SK-N-SH (cell line): Measurements from ENCODE around the gene CFAP74. TPM values are rescaled to one million over a fixed set of nuclear protein-coding genes. Genes with fewer than 3 reads are reported as not detected.

Experiments used
- CTCF ChIA-PET: fragments of 300-600, 350-600 bp; formaldehyde crosslinking; extraction: SDS; loops from one replicate; lab custom pipeline; 2021; lab: Yijun Ruan, JAX
- POLR2A ChIA-PET: fragments of 350-600 bp; sonication (Branson Sonifier 250); formaldehyde crosslinking; extraction: SDS; loops from one replicate; lab custom pipeline; 2020; ENCODE audit warnings: antibody characterized with exemption, inconsistent platforms; lab: Yijun Ruan, JAX
- DNase-seq: peaks from one replicate; pipeline ENCODE4 v3.0.0; 2012
- H2AFZ ChIP-seq: fragments of 200-600 bp; sonication (generic); 2 replicates; pipeline ENCODE4 v1.8.1; 2016; ENCODE audit warnings: antibody characterized with exemption, mild to moderate bottlenecking, low read depth
- H3F3A ChIP-seq: fragments of 200-600 bp; sonication (generic); replicated peaks from 2 replicates; pipeline ENCODE3; 2016; ENCODE audit warnings: antibody characterized with exemption, mild to moderate bottlenecking; ENCODE audit not compliant: insufficient read depth
- H3K27ac ChIP-seq, 2 experiments: fragments of 200-500 bp in 1 of 2; fragments of 200-600 bp in 1 of 2; sonication (Bioruptor generic) in 1 of 2; sonication (generic), shearing (Covaris generic) in 1 of 2; 2 replicates each; pipeline versions ENCODE4 v1.5.1 to v1.6.1; 2014 to 2016; ENCODE audit warnings: low read depth in 2 of 2, inconsistent platforms in 1 of 2, low read length in 1 of 2, mild to moderate bottlenecking in 1 of 2, mixed read lengths in 1 of 2
- H3K27me3 ChIP-seq: fragments of 200-600 bp; sonication (generic), shearing (Covaris generic); 2 replicates; pipeline ENCODE4 v1.6.1; 2016; ENCODE audit warnings: mixed run types; ENCODE audit not compliant: insufficient read depth
- H3K36me3 ChIP-seq, 2 experiments: fragments of 200-500 bp in 1 of 2; fragments of 200-600 bp in 1 of 2; sonication (Bioruptor generic) in 1 of 2; sonication (generic) in 1 of 2; replicated peaks in 1 of 2; 2 replicates each; pipeline versions ENCODE3 to v1.5.1; 2014 to 2016; ENCODE audit warnings: low read length in 1 of 2, mild to moderate bottlenecking in 1 of 2; ENCODE audit not compliant: insufficient read depth in 2 of 2, control insufficient read depth in 1 of 2
- H3K4me1 ChIP-seq, 2 experiments: fragments of 200-500 bp in 1 of 2; fragments of 200-600 bp in 1 of 2; sonication (Bioruptor generic) in 1 of 2; sonication (generic), shearing (Covaris generic) in 1 of 2; 2 replicates each; pipeline versions ENCODE4 v1.5.1 to v1.6.1; 2014 to 2016; ENCODE audit warnings: low read depth in 1 of 2, low read length in 1 of 2, mixed run types in 1 of 2; ENCODE audit not compliant: insufficient read depth in 2 of 2, control insufficient read depth in 1 of 2
- H3K4me2 ChIP-seq: fragments of 200-600 bp; sonication (generic), shearing (Covaris generic); 2 replicates; pipeline ENCODE4 v1.6.1; 2017; ENCODE audit warnings: mixed run types
- H3K4me3 ChIP-seq, 2 experiments: fragments of 200-500 bp in 1 of 2; fragments of 200-600 bp in 1 of 2; sonication (Bioruptor generic) in 1 of 2; sonication (generic), shearing (Covaris generic) in 1 of 2; 2 replicates each; pipeline versions ENCODE4 v1.5.1 to v1.8.1; 2014 to 2016; ENCODE audit warnings: low read depth in 2 of 2, inconsistent platforms in 1 of 2, low read length in 1 of 2, mild to moderate bottlenecking in 1 of 2, mixed read lengths in 1 of 2, moderate library complexity in 1 of 2
- H3K79me2 ChIP-seq: fragments of 200-600 bp; sonication (generic); 2 replicates; pipeline ENCODE4 v1.8.1; 2017; ENCODE audit warnings: mild to moderate bottlenecking; ENCODE audit not compliant: insufficient read depth
- H3K9ac ChIP-seq: fragments of 200-600 bp; sonication (generic); 2 replicates; pipeline ENCODE4 v1.6.1; 2017; ENCODE audit warnings: mixed run types
- H3K9me2 ChIP-seq: fragments of 200-600 bp; sonication (generic); 2 replicates; pipeline ENCODE4 v1.6.1; 2017; ENCODE audit warnings: mixed run types
- H3K9me3 ChIP-seq: fragments of 200-600 bp; sonication (generic); 2 replicates; pipeline ENCODE4 v1.6.1; 2017; ENCODE audit warnings: mixed run types, mild to moderate bottlenecking, moderate library complexity
- H4K20me1 ChIP-seq: fragments of 200-600 bp; sonication (generic); 2 replicates; pipeline ENCODE4 v1.6.1; 2017; ENCODE audit warnings: mild to moderate bottlenecking, mixed run types; ENCODE audit not compliant: insufficient read depth
- EZH2phosphoT487 ChIP-seq: fragments of 200-600 bp; sonication (generic); IDR thresholded peaks from 2 replicates; pipeline ENCODE4 v1.6.1; 2017; ENCODE audit warnings: low read depth, mixed run types, mild to moderate bottlenecking, antibody characterized with exemption, moderate library complexity, borderline replicate concordance
- FOXM1 ChIP-seq: IDR thresholded peaks from 2 replicates; pipeline ENCODE4 v1.4.0; 2012; ENCODE audit warnings: low read depth, mild to moderate bottlenecking
- GATA2 ChIP-seq: sonication (generic); formaldehyde crosslinking; IDR thresholded peaks from 2 replicates; pipeline ENCODE4 v1.5.0; 2020; ENCODE audit warnings: mild to moderate bottlenecking, missing genetic modification reagents
- JUND ChIP-seq: IDR thresholded peaks from 2 replicates; pipeline ENCODE4 v1.4.0; 2012
- MXI1 ChIP-seq: IDR thresholded peaks from 2 replicates; pipeline ENCODE4 v1.6.1; 2012; ENCODE audit warnings: mild to moderate bottlenecking, low read depth, low read length, improper control_type of control experiment
- NFIC ChIP-seq: IDR thresholded peaks from 2 replicates; pipeline ENCODE4 v1.4.0; 2012; ENCODE audit warnings: borderline replicate concordance
- POLR2AphosphoS5 ChIP-seq: IDR thresholded peaks from 2 replicates; pipeline ENCODE4 v1.6.1; 2012; ENCODE audit warnings: low read depth, low read length
- RAD21 ChIP-seq: IDR thresholded peaks from 2 replicates; pipeline ENCODE4 v1.6.1; 2012; ENCODE audit warnings: mild to moderate bottlenecking, low read length
- RCOR1 ChIP-seq: fragments of 150-350 bp; IDR thresholded peaks from 2 replicates; pipeline ENCODE4 v1.6.1; 2017; ENCODE audit warnings: antibody characterized with exemption, low read length
- RFX5 ChIP-seq: IDR thresholded peaks from 2 replicates; pipeline ENCODE4 v1.6.1; 2012; ENCODE audit warnings: mild to moderate bottlenecking, improper control_type of control experiment, low read length
- RXRA ChIP-seq: IDR thresholded peaks from 2 replicates; pipeline ENCODE4 v1.4.0; 2012; ENCODE audit warnings: low read depth, mild to moderate bottlenecking, borderline replicate concordance
- SIN3A ChIP-seq: IDR thresholded peaks from 2 replicates; pipeline ENCODE4 v1.6.1; 2012; ENCODE audit warnings: low read depth, mild to moderate bottlenecking, low read length, moderate library complexity, borderline replicate concordance
- SMC3 ChIP-seq: IDR thresholded peaks from 2 replicates; pipeline ENCODE4 v1.6.1; 2012; ENCODE audit warnings: low read depth, low read length, improper control_type of control experiment
- YY1 ChIP-seq: IDR thresholded peaks from 2 replicates; pipeline ENCODE4 v1.4.0; 2012; ENCODE audit warnings: low read depth, mild to moderate bottlenecking
- WGBS: methylation state at CpG from one replicate; pipeline ENCODE4 v1.1.6; 2017; ENCODE audit warnings: low lambda C conversion rate; 5-methylcytosine and 5-hydroxymethylcytosine counted together
- polyA plus RNA-seq, 3 experiments: library from polyadenylated mRNA; depleted of rRNA; stranded (reverse); fragments of >200 nt; gene quantifications; 2 replicates each; pipeline ENCODE4 v1.2.3, GENCODE V29; 2012
- TF ChIP-seq, protein P1 (sequence below): IDR thresholded peaks from 2 replicates; pipeline ENCODE4 v1.4.0; 2012; ENCODE audit warnings: low read depth, borderline replicate concordance
- TF ChIP-seq, protein P2 (sequence below): fragments of 150-350 bp; IDR thresholded peaks from 2 replicates; pipeline ENCODE4 v1.6.1; 2017; ENCODE audit warnings: antibody characterized with exemption, low read length, low read depth, borderline replicate concordance
- TF ChIP-seq, protein P3 (sequence below): fragments of 150-350 bp; IDR thresholded peaks from 2 replicates; pipeline ENCODE4 v1.6.1; 2016; ENCODE audit warnings: mild to moderate bottlenecking, low read depth, low read length
- TF ChIP-seq, protein P4 (sequence below): IDR thresholded peaks from 2 replicates; pipeline ENCODE4 v1.4.0; 2012; ENCODE audit warnings: low read depth
- TF ChIP-seq, protein P5 (sequence below): IDR thresholded peaks from 2 replicates; pipeline ENCODE4 v1.6.1; 2012; ENCODE audit warnings: mild to moderate bottlenecking, low read depth, low read length, moderate library complexity

CFAP74 gene
- polyA plus RNA-seq, 1 of the 3 experiments (the other 2 are of a cell fraction), result not detected

DNA sequence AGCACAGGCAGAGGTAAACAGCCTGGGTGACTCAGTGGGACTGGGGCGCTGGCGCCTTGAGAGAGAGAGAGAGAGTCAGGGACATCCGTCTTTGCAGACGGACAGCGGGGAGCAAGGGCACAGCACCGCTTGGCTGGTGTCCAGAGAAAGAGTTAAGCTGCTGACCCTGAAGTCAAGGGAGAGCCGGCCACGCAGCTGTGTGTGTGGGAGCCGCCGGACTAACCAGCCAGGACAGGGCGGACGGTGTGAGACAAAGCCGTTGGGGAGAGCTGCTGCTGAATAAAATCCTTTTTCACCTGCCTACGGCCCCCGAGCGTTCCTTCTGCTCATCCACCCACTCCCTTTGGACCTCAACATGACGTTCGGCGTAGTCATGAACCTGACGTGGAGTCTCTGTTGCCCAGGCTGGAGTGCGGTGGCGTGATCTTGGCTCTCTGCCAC, 14.5 kb downstream of the CFAP74 start (continued):
- TF ChIP-seq, protein P1, sequence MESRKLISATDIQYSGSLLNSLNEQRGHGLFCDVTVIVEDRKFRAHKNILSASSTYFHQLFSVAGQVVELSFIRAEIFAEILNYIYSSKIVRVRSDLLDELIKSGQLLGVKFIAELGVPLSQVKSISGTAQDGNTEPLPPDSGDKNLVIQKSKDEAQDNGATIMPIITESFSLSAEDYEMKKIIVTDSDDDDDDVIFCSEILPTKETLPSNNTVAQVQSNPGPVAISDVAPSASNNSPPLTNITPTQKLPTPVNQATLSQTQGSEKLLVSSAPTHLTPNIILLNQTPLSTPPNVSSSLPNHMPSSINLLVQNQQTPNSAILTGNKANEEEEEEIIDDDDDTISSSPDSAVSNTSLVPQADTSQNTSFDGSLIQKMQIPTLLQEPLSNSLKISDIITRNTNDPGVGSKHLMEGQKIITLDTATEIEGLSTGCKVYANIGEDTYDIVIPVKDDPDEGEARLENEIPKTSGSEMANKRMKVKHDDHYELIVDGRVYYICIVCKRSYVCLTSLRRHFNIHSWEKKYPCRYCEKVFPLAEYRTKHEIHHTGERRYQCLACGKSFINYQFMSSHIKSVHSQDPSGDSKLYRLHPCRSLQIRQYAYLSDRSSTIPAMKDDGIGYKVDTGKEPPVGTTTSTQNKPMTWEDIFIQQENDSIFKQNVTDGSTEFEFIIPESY, result no peak
- TF ChIP-seq YY1 (no peak), GATA2 (no peak)
- TF ChIP-seq, protein P2, sequence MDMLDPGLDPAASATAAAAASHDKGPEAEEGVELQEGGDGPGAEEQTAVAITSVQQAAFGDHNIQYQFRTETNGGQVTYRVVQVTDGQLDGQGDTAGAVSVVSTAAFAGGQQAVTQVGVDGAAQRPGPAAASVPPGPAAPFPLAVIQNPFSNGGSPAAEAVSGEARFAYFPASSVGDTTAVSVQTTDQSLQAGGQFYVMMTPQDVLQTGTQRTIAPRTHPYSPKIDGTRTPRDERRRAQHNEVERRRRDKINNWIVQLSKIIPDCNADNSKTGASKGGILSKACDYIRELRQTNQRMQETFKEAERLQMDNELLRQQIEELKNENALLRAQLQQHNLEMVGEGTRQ, result no peak
- TF ChIP-seq, all 33 proteins: peak for 0

DNA sequence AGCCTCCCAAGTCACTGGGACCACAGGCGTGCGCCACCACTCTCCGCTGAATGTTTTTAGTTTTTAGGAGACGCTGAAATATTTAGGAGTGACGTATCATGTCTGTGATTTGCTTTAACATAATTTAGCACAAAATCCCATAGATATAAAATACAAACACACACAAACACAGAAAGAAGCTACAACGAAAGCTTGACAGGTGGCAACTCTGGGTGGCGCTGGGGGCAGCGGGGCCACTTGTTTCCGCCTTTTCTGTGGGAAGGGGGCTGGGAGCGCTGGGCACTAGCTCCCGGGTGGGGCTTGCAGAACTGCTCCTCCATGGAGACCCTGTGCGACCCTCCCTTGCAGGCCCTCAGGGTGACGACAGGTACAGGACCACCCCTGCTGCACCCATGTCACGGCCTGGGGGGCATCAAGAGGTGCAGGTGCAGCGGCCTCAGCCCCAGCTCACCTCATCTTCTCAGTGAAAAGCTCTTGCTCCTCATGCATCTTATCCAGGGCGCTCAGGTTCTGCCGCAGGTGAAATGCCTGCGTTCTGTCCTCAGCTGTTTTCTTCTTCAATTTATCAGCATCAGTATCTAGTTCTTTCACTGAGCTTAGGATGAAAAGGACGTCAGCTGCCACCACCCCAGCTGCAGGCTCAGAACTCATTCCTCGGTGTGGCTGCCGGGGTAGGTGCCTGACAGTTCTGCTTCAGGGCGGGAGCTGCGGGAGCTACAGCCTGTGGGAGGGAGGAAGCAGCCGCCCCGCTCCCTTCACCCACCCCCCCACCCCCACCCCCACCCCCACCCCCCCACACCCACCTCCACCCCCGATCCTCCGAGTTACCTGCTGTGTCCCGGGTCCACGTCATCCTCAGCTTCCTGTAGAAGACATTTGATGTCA, 15.3 kb downstream of the CFAP74 start:
- Histone ChIP-seq H3K4me3 (no peak overlapping the region), H3K27ac (no peak overlapping the region), H3K9me3 (no peaks in the 10 kb centered on the region), H4K20me1 (no peaks in the 10 kb centered on the region), H2AFZ (no peak overlapping the region), H3K9ac (no peak overlapping the region), H3F3A (no peaks in the 10 kb centered on the region), H3K27me3 (no peaks in the 10 kb centered on the region), H3K9me2 (no peaks in the 10 kb centered on the region), H3K4me1 (peaks cover 0 to under 1% of the 10 kb centered on the region in 2 experiments; a peak in 1 of 4 replicates)
- CTCF ChIA-PET, result interaction anchor here (0.6 to 1.0 kb wide), 5 partner anchors 9 to 56 kb away, joined by 3 to 5 read pairs (median 3); no protein-coding TSS in a partner anchor
- DNase-seq, result peak; percentile 41
- WGBS, result 54% methylated on average over 17 of the region's 29 CpGs
- POLR2A ChIA-PET, result no interaction called here
- TF ChIP-seq SIN3A (no peak), YY1 (no peak), SMC3 (no peak), JUND (no peak), FOXM1 (no peak), POLR2AphosphoS5 (no peak), RXRA (no peak), RAD21 (no peak), MXI1 (no peak), RFX5 (no peak), EZH2phosphoT487 (no peak), RCOR1 (no peak), NFIC (no peak)
- TF ChIP-seq, protein P3, sequence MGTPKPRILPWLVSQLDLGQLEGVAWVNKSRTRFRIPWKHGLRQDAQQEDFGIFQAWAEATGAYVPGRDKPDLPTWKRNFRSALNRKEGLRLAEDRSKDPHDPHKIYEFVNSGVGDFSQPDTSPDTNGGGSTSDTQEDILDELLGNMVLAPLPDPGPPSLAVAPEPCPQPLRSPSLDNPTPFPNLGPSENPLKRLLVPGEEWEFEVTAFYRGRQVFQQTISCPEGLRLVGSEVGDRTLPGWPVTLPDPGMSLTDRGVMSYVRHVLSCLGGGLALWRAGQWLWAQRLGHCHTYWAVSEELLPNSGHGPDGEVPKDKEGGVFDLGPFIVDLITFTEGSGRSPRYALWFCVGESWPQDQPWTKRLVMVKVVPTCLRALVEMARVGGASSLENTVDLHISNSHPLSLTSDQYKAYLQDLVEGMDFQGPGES, result no peak
- TF ChIP-seq, protein P4, sequence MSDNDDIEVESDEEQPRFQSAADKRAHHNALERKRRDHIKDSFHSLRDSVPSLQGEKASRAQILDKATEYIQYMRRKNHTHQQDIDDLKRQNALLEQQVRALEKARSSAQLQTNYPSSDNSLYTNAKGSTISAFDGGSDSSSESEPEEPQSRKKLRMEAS, result no peak
- TF ChIP-seq, protein P1, result no peak
- TF ChIP-seq, protein P5, sequence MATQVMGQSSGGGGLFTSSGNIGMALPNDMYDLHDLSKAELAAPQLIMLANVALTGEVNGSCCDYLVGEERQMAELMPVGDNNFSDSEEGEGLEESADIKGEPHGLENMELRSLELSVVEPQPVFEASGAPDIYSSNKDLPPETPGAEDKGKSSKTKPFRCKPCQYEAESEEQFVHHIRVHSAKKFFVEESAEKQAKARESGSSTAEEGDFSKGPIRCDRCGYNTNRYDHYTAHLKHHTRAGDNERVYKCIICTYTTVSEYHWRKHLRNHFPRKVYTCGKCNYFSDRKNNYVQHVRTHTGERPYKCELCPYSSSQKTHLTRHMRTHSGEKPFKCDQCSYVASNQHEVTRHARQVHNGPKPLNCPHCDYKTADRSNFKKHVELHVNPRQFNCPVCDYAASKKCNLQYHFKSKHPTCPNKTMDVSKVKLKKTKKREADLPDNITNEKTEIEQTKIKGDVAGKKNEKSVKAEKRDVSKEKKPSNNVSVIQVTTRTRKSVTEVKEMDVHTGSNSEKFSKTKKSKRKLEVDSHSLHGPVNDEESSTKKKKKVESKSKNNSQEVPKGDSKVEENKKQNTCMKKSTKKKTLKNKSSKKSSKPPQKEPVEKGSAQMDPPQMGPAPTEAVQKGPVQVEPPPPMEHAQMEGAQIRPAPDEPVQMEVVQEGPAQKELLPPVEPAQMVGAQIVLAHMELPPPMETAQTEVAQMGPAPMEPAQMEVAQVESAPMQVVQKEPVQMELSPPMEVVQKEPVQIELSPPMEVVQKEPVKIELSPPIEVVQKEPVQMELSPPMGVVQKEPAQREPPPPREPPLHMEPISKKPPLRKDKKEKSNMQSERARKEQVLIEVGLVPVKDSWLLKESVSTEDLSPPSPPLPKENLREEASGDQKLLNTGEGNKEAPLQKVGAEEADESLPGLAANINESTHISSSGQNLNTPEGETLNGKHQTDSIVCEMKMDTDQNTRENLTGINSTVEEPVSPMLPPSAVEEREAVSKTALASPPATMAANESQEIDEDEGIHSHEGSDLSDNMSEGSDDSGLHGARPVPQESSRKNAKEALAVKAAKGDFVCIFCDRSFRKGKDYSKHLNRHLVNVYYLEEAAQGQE, result no peak
- TF ChIP-seq, all 33 proteins: peak for 0
- Histone ChIP-seq H3K4me2 (no peak overlapping the region), H3K79me2 (no peaks in the 10 kb centered on the region), H3K36me3 (no peaks in the 10 kb centered on the region)
